Panc1 (cell line): ENCODE measurements around the gene RHD.

ENCODE experiments used
- POLR2AphosphoS5 ChIP-seq: IDR thresholded peaks from 2 replicates; pipeline ENCODE4 v1.6.1; 2012; ENCODE audit warnings: mild to moderate bottlenecking, low read depth, low read length, moderate library complexity
- TF ChIP-seq, protein P1 (sequence below): fragments of 450-650 bp; IDR thresholded peaks from 2 replicates; pipeline ENCODE4 v1.5.1; 2017; ENCODE audit warnings: mild to moderate bottlenecking

DNA sequence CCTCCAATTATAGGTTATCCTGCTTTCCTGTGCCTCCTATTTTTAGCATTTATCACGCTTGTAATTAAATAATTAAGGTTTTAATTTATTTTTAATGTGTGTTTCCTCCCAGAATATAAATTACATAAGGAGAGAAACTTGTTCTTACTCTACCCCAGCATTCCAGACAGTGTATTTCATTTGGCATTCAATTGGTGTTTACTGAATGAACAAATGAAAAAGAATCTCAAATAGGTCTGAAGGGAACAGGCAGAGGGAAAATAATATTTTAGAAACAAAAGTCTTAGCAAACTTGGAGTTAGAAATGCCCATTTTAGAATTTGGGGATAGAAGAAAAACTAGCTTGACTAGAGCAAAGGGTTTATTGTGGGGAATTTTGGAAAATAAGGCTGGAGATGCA, 15.1 kb upstream of the RHD start:
- TF ChIP-seq, protein P1, sequence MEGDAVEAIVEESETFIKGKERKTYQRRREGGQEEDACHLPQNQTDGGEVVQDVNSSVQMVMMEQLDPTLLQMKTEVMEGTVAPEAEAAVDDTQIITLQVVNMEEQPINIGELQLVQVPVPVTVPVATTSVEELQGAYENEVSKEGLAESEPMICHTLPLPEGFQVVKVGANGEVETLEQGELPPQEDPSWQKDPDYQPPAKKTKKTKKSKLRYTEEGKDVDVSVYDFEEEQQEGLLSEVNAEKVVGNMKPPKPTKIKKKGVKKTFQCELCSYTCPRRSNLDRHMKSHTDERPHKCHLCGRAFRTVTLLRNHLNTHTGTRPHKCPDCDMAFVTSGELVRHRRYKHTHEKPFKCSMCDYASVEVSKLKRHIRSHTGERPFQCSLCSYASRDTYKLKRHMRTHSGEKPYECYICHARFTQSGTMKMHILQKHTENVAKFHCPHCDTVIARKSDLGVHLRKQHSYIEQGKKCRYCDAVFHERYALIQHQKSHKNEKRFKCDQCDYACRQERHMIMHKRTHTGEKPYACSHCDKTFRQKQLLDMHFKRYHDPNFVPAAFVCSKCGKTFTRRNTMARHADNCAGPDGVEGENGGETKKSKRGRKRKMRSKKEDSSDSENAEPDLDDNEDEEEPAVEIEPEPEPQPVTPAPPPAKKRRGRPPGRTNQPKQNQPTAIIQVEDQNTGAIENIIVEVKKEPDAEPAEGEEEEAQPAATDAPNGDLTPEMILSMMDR = no peak
- TF ChIP-seq POLR2AphosphoS5 = no peak
